Hepatocyte (in vitro differentiated cells): ENCODE data around the gene ZFR2. TPM values are rescaled to one million over a fixed set of nuclear protein-coding genes. Genes with fewer than 3 reads are reported as not detected.

Source experiments
- DNase-seq: peaks from one replicate; pipeline ENCODE4 v3.0.0-alpha.2; 2016; ENCODE audit warnings: low spot score
- H2AFZ ChIP-seq: fragments of 200-600 bp; sonication (generic); 2 replicates; pipeline ENCODE4 v1.6.0; 2016; ENCODE audit warnings: antibody characterized with exemption, mild to moderate bottlenecking
- H3K27ac ChIP-seq: fragments of 200-600 bp; sonication (generic); 2 replicates; pipeline ENCODE4 v1.5.1; 2016; ENCODE audit warnings: mild to moderate bottlenecking
- H3K27me3 ChIP-seq: fragments of 200-600 bp; sonication (generic); 2 replicates; pipeline ENCODE4 v1.6.1; 2016
- H3K36me3 ChIP-seq: fragments of 200-600 bp; sonication (generic); replicated peaks from 2 replicates; pipeline ENCODE4 v1.5.1; 2016; ENCODE audit warnings: low read depth; ENCODE audit not compliant: insufficient read depth
- H3K4me1 ChIP-seq: fragments of 200-600 bp; sonication (generic); 2 replicates; pipeline ENCODE4 v1.5.1; 2016; ENCODE audit warnings: mild to moderate bottlenecking, moderate library complexity; ENCODE audit not compliant: insufficient read depth
- H3K4me2 ChIP-seq: fragments of 200-600 bp; sonication (generic); 2 replicates; pipeline ENCODE4 v1.6.0; 2016
- H3K4me3 ChIP-seq: fragments of 200-600 bp; sonication (generic); 2 replicates; pipeline ENCODE4 v1.5.1; 2016; ENCODE audit warnings: mild to moderate bottlenecking
- H3K79me2 ChIP-seq: fragments of 200-600 bp; sonication (generic); 2 replicates; pipeline ENCODE4 v1.6.0; 2017; ENCODE audit warnings: mild to moderate bottlenecking
- H3K9me2 ChIP-seq: fragments of 200-600 bp; sonication (generic); replicated peaks from 2 replicates; pipeline ENCODE4 v1.6.0; 2017; ENCODE audit warnings: mild to moderate bottlenecking; ENCODE audit not compliant: insufficient read depth
- H3K9me3 ChIP-seq: fragments of 200-600 bp; sonication (generic); 2 replicates; pipeline ENCODE4 v1.5.1; 2016; ENCODE audit warnings: low read depth, mild to moderate bottlenecking
- H4K20me1 ChIP-seq: fragments of 200-600 bp; sonication (generic); 2 replicates; pipeline ENCODE4 v1.6.0; 2016; ENCODE audit warnings: mild to moderate bottlenecking; ENCODE audit not compliant: insufficient read depth, poor library complexity, severe bottlenecking
- CTCF ChIP-seq: fragments of 200-600 bp; sonication (generic); IDR thresholded peaks from 2 replicates; pipeline ENCODE4 v1.5.1; 2016; ENCODE audit warnings: antibody characterized with exemption, mild to moderate bottlenecking; ENCODE audit not compliant: poor library complexity
- EZH2 ChIP-seq: fragments of 200-600 bp; sonication (generic); IDR thresholded peaks from 2 replicates; pipeline ENCODE4 v1.6.1; 2016; ENCODE audit warnings: antibody characterized with exemption, mild to moderate bottlenecking, borderline replicate concordance
- EZH2phosphoT487 ChIP-seq: fragments of 200-600 bp; sonication (generic); IDR thresholded peaks from one replicate; pipeline ENCODE4 v1.6.1; 2018; ENCODE audit warnings: antibody characterized with exemption, mild to moderate bottlenecking, low read depth, moderate library complexity; ENCODE audit not compliant: unreplicated experiment, severe bottlenecking
- WGBS: methylation state at CpG from one replicate; pipeline ENCODE4 v1.1.6; 2016; ENCODE audit warnings: low lambda C conversion rate; ENCODE audit errors: missing lambda C conversion rate; 5-methylcytosine and 5-hydroxymethylcytosine counted together
- polyA plus RNA-seq: library from polyadenylated mRNA; unstranded; fragments of >200 nt; fragmentation: Nextera tagmentation; extraction: Ambion mirVana; gene quantifications from 2 replicates; pipeline ENCODE4 v1.2.1, GENCODE V29; 2016
- total RNA-seq: library from RNA; depleted of rRNA; stranded (reverse); fragments of >200 nt; gene quantifications from 2 replicates; pipeline ENCODE4 v1.2.3, GENCODE V29; 2014

The ZFR2 gene
- total and polyA plus RNA-seq, 2 experiments from 2014 or later = 0.97 to 1.7 TPM

GRCh38 chr19:3867971-3868769, 668 bp downstream of the ZFR2 start:
- H3K4me2 ChIP-seq = peak overlapping the region; percentile 74
- no peaks in the 10 kb centered on the region for H3K9me2 ChIP-seq
- no peak overlapping the region for H3K4me3 ChIP-seq
- TF ChIP-seq CTCF (no peak), EZH2 (no peak), EZH2phosphoT487 (no peak)
- H2AFZ ChIP-seq = peak overlapping the region; percentile 78
- H3K9me3 ChIP-seq = no peaks in the 10 kb centered on the region
- H3K79me2 ChIP-seq = no peaks in the 10 kb centered on the region
- H4K20me1 ChIP-seq = no peaks in the 10 kb centered on the region
- H3K36me3 ChIP-seq = no peaks in the 10 kb centered on the region
- H3K4me1 ChIP-seq = no peaks in the 10 kb centered on the region
- 28% methylated on average over 21 of the region's 30 CpGs for WGBS
- no peak for DNase-seq
- H3K27ac ChIP-seq = no peak overlapping the region
- H3K27me3 ChIP-seq = peaks cover 47% of the 10 kb centered on the region

GRCh38 chr19:3866910-3867638, 1.8 kb downstream of the ZFR2 start:
- no peak overlapping the region for H3K27ac ChIP-seq
- peaks cover 47% of the 10 kb centered on the region for H3K27me3 ChIP-seq
- H3K4me1 ChIP-seq = no peaks in the 10 kb centered on the region
- H2AFZ ChIP-seq = no peak overlapping the region
- H3K36me3 ChIP-seq = no peaks in the 10 kb centered on the region
- no peaks in the 10 kb centered on the region for H3K79me2 ChIP-seq
- 80% methylated on average over 14 of the region's 14 CpGs for WGBS
- TF ChIP-seq CTCF (no peak), EZH2phosphoT487 (no peak), EZH2 (no peak)
- H3K4me3 ChIP-seq = no peak overlapping the region
- no peak overlapping the region for H3K4me2 ChIP-seq
- DNase-seq = no peak
- no peaks in the 10 kb centered on the region for H3K9me3 ChIP-seq
- no peaks in the 10 kb centered on the region for H3K9me2 ChIP-seq
- no peaks in the 10 kb centered on the region for H4K20me1 ChIP-seq

- H3K36me3 ChIP-seq = no peaks in the 10 kb centered on the region
- no peak overlapping the region for H3K4me2 ChIP-seq
- TF ChIP-seq EZH2phosphoT487 (no peak), EZH2 (no peak), CTCF (no peak)
- no peaks in the 10 kb centered on the region for H3K4me1 ChIP-seq
- DNase-seq = no peak
- H4K20me1 ChIP-seq = no peaks in the 10 kb centered on the region
- no peak overlapping the region for H2AFZ ChIP-seq
- H3K4me3 ChIP-seq = no peak overlapping the region
- H3K9me2 ChIP-seq = no peaks in the 10 kb centered on the region
- no peaks in the 10 kb centered on the region for H3K9me3 ChIP-seq
- peaks cover 28% of the 10 kb centered on the region for H3K27me3 ChIP-seq
- WGBS = 88% methylated on average over 10 of the region's 12 CpGs
- H3K27ac ChIP-seq = no peak overlapping the region
- H3K79me2 ChIP-seq = no peaks in the 10 kb centered on the region
Measured at GRCh38 chr19:3863648-3864047, 5.2 kb downstream of the ZFR2 start.
